Keratinocyte (primary cell): ENCODE measurements around the gene PTGDR.

Experiments used
- CTCF ChIP-seq, 3 experiments: IDR thresholded peaks in 1 of 3; conservative IDR thresholded peaks in 1 of 3; optimal IDR thresholded peaks in 1 of 3; 2 replicates in 2 of 3; 3 replicates in 1 of 3; pipeline versions ENCODE3 to v1.5.1; 2011; ENCODE audit warnings: low read length in 3 of 3, mild to moderate bottlenecking in 3 of 3, moderate library complexity in 2 of 3, control low read depth in 1 of 3, inconsistent platforms in 1 of 3; ENCODE audit not compliant: insufficient read depth in 2 of 3; ENCODE audit errors: extremely low read depth in 1 of 3
- EZH2 ChIP-seq: IDR thresholded peaks from one replicate; pipeline ENCODE4 v1.6.1; 2012; ENCODE audit warnings: inconsistent platforms, mild to moderate bottlenecking, low read length, moderate library complexity

GRCh38 chr14:52298795-52299194, 31.3 kb downstream of the PTGDR start:
- TF ChIP-seq CTCF (optimal IDR thresholded peaks at IDR 0.05 in 1 of 3, IDR thresholded peaks at IDR 0.05 in 1 of 3, conservative IDR thresholded peaks at IDR 0.05 in 1 of 3; ENCODE audit: extremely low read depth in 1 of 3, insufficient read depth in 2 of 3, low read length in 3 of 3) (no peak), EZH2 (no peak)
